OCI-LY7 (cell line): ENCODE measurements around the gene B4GALT6.

Experiments
- CTCF ChIP-seq: fragments of 200-600 bp; sonication (generic); conservative IDR thresholded peaks from 2 replicates; pipeline ENCODE4 v1.5.1; 2014; ENCODE audit warnings: mild to moderate bottlenecking, antibody characterized with exemption, low read length, moderate library complexity, mixed read lengths
- EZH2phosphoT487 ChIP-seq: fragments of 200-600 bp; sonication (generic); IDR thresholded peaks from 2 replicates; pipeline ENCODE4 v1.6.1; 2018; ENCODE audit warnings: low read depth, borderline replicate concordance, mild to moderate bottlenecking, mixed run types, antibody characterized with exemption, low read length, moderate library complexity, mixed read lengths

- TF ChIP-seq CTCF: no peak
- TF ChIP-seq EZH2phosphoT487: no peak
Observed at GRCh38 chr18:31617031-31617717, 67.2 kb downstream of the B4GALT6 start.
